Left ventricle myocardium superior (tissue), 1 donor: ENCODE data around the gene SCEL. TPM values are rescaled to one million over a fixed set of nuclear protein-coding genes. Genes with fewer than 3 reads are reported as not detected.

Experiments used
- ATAC-seq: fragments of 200-7000 bp; cut with Tn5 transposase; one replicate; pipeline ENCODE4 v1.9.1; 2020; ENCODE audit warnings: mild to moderate bottlenecking, moderate library complexity
- DNase-seq: peaks from one replicate; pipeline ENCODE4 v3.0.0-alpha.2; 2020
- intact Hi-C: fragments of 100-400 bp; cut with micrococcal nuclease; formaldehyde crosslinking; loops from one replicate; pipeline ENCODE4 v1.11.0; 2022
- total RNA-seq: library from RNA; stranded (reverse); fragmentation: NEBNext Ultra II Directional; extraction: Animal tissue kit (Norgen Biotek cat#: 25700); gene quantifications from one replicate; pipeline ENCODE4 v1.2.1, GENCODE V29; 2021
- donor health status: DM: no; HTN: yes; CAD: no; lungs with severe emphysema.

The SCEL gene
- total RNA-seq, 1 donor from 2014 or later = not detected

DNA sequence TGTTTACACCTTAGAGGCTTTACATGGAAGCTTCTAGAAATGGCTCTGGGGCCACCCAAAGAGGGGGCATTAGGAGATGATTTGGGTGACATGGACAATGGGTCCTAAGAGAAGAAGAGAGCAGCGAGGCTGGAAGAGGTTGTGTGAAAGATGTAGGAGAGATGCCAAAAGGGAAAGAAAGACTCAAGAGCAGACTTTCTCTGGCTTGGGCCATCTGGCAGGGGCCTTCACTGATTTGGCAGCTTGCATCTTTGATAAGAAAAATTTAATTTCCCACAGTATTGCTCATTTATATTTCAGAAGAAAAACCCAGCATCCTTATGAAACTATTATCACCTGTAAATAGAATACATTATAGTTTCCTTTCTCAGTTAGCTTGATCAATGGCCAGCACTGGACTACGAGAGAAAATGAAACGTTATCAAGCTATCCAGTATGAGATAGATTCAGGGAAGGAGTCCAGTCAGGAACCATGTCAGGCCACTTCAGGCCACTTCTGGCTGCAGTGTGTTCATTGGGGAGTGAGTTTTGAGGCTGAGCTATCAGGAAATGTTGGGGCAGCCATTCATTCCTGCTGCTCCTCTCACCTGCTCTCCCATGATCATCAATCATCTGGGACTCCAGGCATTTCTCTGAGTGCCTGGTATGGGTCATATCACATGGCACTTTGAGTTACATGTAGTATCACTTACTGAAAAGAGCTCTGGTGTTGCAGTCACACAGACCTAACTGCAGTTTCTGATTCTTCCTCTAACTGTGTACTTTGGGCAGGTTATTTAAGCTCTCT, 10.3 kb downstream of the SCEL start:
- ATAC-seq = no peak
- no peak for DNase-seq
- intact Hi-C loops = no loop called here

DNA sequence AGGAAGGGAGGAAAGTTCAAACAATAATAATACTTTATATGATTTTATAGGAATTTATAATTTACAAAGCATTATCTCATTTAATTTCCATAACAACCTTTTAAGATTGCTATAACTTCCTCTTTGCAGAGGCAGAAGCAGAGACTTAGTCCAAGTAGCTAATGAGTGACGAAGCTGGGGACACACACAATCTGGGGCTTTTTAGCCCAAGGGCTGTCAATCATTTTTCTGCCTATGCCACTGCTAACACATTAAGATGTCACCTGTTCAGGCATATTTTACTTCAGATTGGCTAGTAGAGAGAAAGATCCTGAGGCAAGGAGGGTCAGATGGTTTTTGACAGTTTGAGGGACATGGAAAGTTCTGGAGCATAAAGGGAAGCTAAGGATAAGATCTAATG, 12.6 kb downstream of the SCEL start:
- intact Hi-C loops = no loop called here
- DNase-seq = no peak
- ATAC-seq = no peak

GRCh38 chr13:77548594-77548993, 13.1 kb downstream of the SCEL start:
- intact Hi-C loops = no loop called here
- ATAC-seq = no peak

GRCh38 chr13:77554069-77554468, 18.6 kb downstream of the SCEL start:
- intact Hi-C loops = no loop called here
- DNase-seq = no peak
- ATAC-seq = no peak

More at GRCh38 chr13:77548594-77548993, 13.1 kb downstream of the SCEL start:
- DNase-seq = no peak

DNA sequence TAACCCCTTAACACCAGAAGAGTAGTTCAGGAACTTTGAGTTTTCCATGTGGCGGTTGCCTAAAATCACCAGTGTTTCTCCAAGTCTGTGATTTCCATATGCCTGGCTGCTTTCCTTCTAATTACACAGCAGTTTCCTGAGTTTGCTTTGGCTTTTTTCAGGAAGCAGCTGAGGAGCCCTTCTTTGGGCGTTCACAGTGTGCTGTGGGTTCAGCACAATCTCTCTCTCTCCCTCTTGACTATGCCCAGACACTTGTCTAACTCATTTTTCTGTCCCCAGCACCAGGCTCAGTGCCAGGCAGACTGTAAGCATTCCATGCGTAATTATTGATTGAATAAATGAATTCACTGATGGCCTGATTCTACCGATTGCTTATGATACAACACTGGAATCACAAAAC, 19.7 kb downstream of the SCEL start:
- intact Hi-C loops = no loop called here
- no peak for ATAC-seq
- no peak for DNase-seq

- ATAC-seq (no peak), DNase-seq (no peak)
- intact Hi-C loops = no loop called here
Measured at GRCh38 chr13:77558016-77558415, 22.5 kb downstream of the SCEL start.

- DNase-seq = no peak
- intact Hi-C loops = no loop called here
- no peak for ATAC-seq
Measured at GRCh38 chr13:77563111-77563510, 27.6 kb downstream of the SCEL start.

- intact Hi-C loops = no loop called here
- no peak for ATAC-seq
- DNase-seq = no peak
Measured at GRCh38 chr13:77565635-77566034, 30.1 kb downstream of the SCEL start.

GRCh38 chr13:77571956-77572355, 36.5 kb downstream of the SCEL start:
- ATAC-seq (no peak), DNase-seq (no peak)
- intact Hi-C loops = no loop called here

DNA sequence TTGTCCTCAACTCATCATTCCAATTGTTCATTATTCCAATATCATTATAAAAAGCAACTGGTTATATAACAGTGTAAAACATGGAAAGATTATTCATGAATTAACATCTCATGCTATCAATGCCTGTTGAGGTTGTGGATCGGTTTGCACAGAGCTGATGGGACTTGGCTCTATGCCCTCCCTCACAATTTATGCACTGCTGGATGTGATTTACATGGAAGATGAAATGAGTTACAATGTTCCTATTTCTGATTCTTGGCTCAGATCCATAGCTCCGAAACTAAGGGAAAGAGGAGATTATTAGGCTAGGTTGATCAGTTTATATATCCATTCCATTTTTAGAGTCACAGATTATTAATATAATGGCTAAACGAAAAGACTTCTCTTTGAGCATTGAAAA, 38.6 kb downstream of the SCEL start:
- ATAC-seq (no peak), DNase-seq (no peak)
- intact Hi-C loops = no loop called here

- DNase-seq (no peak), ATAC-seq (no peak)
- intact Hi-C loops = no loop called here
Measured at GRCh38 chr13:77579959-77580358, 44.5 kb downstream of the SCEL start.

GRCh38 chr13:77580748-77581147, 45.2 kb downstream of the SCEL start:
- intact Hi-C loops = no loop called here
- no peak for ATAC-seq
- no peak for DNase-seq

- ATAC-seq = no peak
- intact Hi-C loops = no loop called here
- DNase-seq = no peak
Measured at GRCh38 chr13:77583581-77583980, 48.1 kb downstream of the SCEL start.

DNA sequence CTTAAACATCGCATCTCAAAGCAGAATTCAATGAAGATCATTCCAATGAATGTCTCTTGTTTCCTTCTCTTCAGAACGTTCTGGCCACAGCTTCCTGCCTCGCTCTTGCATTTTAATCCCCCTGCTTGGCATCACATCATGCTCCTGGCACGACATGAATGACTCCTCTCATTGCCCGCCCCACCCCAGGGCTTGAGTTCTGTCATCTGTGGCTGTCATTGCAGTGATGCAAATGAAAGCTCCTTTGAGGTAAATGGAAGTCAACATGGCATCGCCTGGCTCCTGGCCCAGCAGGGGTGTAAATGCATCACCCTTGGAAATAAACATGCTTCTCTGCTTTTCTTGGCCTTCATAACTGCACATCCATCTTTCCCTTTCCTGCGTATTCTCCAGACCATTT, 48.6 kb downstream of the SCEL start:
- no peak for ATAC-seq
- intact Hi-C loops = no loop called here
- no peak for DNase-seq

- intact Hi-C loops = no loop called here
- DNase-seq = no peak
- ATAC-seq = no peak
Measured at GRCh38 chr13:77595166-77595810, 59.8 kb downstream of the SCEL start.

DNA sequence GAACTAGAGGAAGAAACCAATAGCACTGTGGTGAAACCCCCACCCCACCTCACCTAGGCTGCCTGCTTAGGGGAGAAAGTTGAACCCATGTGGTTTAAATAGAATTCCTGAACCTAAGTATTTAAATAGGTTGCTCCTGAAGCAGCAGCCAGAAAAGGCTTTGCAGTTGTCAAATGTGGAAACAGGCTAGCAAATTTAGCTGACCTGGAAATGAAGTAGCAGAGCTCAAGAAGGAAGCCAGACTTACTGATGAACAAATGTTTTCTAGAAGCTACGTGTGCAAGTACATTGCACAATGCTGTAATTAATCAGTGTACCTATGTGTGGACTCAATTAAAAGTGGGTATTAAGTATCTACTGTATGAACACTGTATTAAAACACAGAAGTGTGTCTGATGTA, 61.3 kb downstream of the SCEL start:
- intact Hi-C loops = no loop called here
- no peak for DNase-seq
- ATAC-seq = no peak

DNA sequence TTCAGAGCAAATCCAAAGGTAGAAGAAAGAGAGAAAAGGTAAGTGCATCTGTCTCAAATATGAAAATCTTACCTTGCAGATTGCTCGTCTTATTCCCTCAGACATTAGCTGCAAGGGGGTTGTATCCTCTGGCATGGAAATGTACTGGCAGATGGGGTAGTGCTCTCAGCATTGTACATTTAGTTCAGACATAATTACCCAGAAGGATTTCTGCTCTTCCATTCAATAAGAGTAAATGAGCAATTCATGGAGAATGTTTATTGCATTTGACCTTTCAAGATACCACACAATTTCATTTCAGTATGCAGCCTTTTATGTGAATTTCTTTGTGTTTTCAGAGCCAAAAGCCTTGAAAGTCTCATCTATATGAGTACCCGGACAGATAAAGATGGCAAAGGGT, 63.8 kb downstream of the SCEL start:
- DNase-seq = no peak
- intact Hi-C loops = no loop called here
- no peak for ATAC-seq

DNA sequence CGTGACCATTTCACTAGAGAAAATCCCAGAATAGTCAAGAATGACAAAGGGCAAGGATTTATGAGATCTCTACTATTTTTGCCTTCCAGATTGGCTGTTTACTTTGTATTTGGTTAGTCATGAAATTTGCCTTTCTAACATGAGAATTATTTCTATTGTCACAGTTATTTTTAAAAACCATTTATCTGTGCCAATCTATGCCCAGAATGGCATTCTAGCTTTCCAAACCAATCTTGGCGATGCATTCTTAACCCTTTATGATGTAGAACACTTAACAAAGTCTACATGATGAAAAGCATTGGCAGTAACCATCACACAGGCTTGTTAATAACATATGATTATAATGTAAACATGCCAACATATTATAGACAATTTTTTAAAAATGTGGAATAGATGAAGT, 65.2 kb downstream of the SCEL start:
- DNase-seq = no peak
- intact Hi-C loops = no loop called here
- ATAC-seq = no peak

DNA sequence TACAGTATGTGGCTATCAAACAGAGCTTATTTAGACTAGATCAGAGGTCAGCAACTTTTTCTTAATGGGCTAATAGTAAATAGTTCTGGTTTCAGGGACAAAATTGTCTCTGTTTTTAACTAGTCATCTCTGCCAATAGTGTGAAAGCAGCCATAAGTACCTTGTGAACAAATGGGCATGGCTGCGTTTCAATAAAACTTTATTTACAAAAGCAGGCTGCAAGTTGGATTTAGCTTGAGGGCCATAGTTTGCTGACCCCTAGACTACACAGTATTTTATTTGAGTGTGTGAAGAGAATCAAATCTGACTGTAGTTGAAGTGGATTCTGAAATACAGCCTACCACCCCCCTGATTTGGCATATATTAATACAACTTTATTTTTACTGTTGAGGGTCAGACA, 75.6 kb downstream of the SCEL start:
- DNase-seq = no peak
- intact Hi-C loops = no loop called here
- no peak for ATAC-seq

DNA sequence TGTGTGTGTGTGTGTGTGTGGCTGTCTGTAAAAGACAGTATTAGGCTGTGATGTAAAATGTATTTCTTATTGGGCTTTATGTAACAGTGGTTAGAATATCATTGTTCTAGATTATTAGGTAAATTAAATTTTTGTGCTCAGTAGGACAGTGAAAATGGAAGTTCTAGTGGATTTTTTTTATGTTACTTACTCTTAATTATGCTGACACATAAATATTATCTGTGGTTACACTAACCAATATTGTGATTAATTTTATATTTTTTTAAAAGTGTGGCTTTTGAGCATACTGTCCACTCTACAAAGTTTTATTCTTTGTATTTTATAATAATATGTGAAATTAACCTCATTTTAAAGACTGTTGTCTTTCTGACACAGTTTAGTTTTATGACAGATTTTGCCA, 80.5 kb downstream of the SCEL start:
- ATAC-seq = no peak
- DNase-seq = no peak
- intact Hi-C loops = no loop called here

- DNase-seq = no peak
- intact Hi-C loops = no loop called here
- ATAC-seq = no peak
Measured at GRCh38 chr13:77619655-77620054, 84.1 kb downstream of the SCEL start.
